Thoracic aorta (tissue), 2 donors: ENCODE data around the gene GALNT17. TPM values are rescaled to one million over a fixed set of nuclear protein-coding genes. Genes with fewer than 3 reads are reported as not detected.

ENCODE experiments used
- ATAC-seq: fragments of 150-250 bp; one replicate; pipeline ENCODE4 v1.8.0; 2017; ENCODE audit warnings: low read depth; ENCODE audit not compliant: insufficient number of reproducible peaks, low FRiP score
- DNase-seq: peaks from one replicate; pipeline ENCODE4 v3.0.0-alpha.2; 2020; ENCODE audit warnings: low spot score
- H3K27ac ChIP-seq, 2 donors: fragments of 200-600 bp; sonication (generic); 1 replicate in 1 of 2; 2 replicates in 1 of 2; pipeline ENCODE4 v1.5.1; 2016; ENCODE audit warnings: mild to moderate bottlenecking in 2 of 2, moderate library complexity in 2 of 2
- H3K27me3 ChIP-seq: fragments of 200-600 bp; sonication (generic); replicated peaks from 2 replicates; pipeline ENCODE4 v1.6.0; 2016; ENCODE audit warnings: mild to moderate bottlenecking; ENCODE audit not compliant: insufficient read depth
- H3K36me3 ChIP-seq: fragments of 200-600 bp; sonication (generic); one replicate; pipeline ENCODE4 v1.5.1; 2016
- H3K4me1 ChIP-seq, 2 donors: fragments of 200-600 bp; sonication (generic); 1 replicate in 1 of 2; 2 replicates in 1 of 2; pipeline versions ENCODE4 v1.5.1 to v1.6.0; 2016; ENCODE audit warnings: low read depth in 2 of 2, mild to moderate bottlenecking in 1 of 2; ENCODE audit not compliant: control insufficient read depth in 1 of 2
- H3K4me3 ChIP-seq: fragments of 200-600 bp; sonication (generic); 2 replicates; pipeline ENCODE4 v1.5.1; 2016; ENCODE audit warnings: mild to moderate bottlenecking
- H3K9me3 ChIP-seq: fragments of 200-600 bp; sonication (generic); 2 replicates; pipeline ENCODE4 v1.5.1; 2016
- total RNA-seq, 2 donors: library from RNA; depleted of rRNA; stranded (reverse); fragments of >200 nt; gene quantifications; one replicate each; pipeline versions ENCODE4 v1.1.0 to v1.2.3, GENCODE V29; 2016
- TF ChIP-seq, protein P1 (sequence below): fragments of 200-600 bp; sonication (generic); IDR thresholded peaks from one replicate; pipeline ENCODE4 v1.5.1; 2019; ENCODE audit warnings: antibody characterized with exemption

Gene GALNT17
- total RNA-seq, 2 donors from 2014 or later, result 17.6 to 20.8 TPM

DNA sequence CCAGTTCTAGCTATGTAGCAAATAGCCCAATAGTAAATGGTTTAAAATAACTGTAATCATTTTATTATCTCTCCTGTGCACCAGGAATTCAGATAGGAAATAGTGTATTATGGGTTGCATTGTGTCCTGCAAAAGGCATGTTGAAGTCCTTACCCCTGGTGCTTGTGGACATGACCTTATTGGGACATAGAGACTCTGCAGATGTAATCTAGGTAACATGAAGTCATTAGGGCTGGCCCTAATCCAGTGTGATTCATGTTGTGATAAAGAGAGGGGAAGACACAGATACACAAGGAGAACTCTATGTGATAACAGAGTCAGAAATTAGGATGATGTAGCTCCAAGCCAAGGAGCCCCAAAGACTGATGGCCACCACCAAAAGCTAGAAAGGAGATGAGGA is 462.8 kb downstream of the GALNT17 start:
- ATAC-seq (no peak), DNase-seq (no peak)
- Histone ChIP-seq H3K4me3 (no peak overlapping the region), H3K4me1 (no peaks in the 10 kb centered on the region), H3K9me3 (no peaks in the 10 kb centered on the region), H3K27ac (no peak overlapping the region), H3K27me3 (no peaks in the 10 kb centered on the region), H3K36me3 (no peaks in the 10 kb centered on the region)
- TF ChIP-seq, protein P1, sequence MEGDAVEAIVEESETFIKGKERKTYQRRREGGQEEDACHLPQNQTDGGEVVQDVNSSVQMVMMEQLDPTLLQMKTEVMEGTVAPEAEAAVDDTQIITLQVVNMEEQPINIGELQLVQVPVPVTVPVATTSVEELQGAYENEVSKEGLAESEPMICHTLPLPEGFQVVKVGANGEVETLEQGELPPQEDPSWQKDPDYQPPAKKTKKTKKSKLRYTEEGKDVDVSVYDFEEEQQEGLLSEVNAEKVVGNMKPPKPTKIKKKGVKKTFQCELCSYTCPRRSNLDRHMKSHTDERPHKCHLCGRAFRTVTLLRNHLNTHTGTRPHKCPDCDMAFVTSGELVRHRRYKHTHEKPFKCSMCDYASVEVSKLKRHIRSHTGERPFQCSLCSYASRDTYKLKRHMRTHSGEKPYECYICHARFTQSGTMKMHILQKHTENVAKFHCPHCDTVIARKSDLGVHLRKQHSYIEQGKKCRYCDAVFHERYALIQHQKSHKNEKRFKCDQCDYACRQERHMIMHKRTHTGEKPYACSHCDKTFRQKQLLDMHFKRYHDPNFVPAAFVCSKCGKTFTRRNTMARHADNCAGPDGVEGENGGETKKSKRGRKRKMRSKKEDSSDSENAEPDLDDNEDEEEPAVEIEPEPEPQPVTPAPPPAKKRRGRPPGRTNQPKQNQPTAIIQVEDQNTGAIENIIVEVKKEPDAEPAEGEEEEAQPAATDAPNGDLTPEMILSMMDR, result no peak

DNA sequence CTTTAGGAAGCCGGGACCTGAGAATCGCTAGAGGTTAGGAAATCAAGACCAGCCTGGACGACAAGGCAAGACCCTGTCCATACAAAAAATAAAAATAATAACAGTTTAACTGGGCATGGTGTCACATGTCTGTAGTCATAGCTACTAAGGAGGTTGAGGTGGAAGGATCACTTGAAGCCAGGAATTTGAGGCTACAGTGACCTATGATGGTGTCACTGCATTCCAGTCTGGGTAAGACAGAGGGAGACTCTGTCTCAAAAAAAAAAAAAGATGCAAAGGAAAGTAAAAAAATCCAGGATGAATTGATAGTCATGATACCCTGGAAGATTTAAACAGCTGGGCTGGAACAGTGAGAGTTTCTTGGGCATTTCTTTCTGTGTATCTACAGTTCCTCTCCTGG is 463.2 kb downstream of the GALNT17 start:
- Histone ChIP-seq H3K9me3 (no peaks in the 10 kb centered on the region), H3K4me3 (no peak overlapping the region), H3K36me3 (no peaks in the 10 kb centered on the region), H3K27me3 (no peaks in the 10 kb centered on the region), H3K27ac (no peak overlapping the region), H3K4me1 (no peaks in the 10 kb centered on the region)
- no peak for ATAC-seq
- no peak for DNase-seq
- TF ChIP-seq, protein P1, result no peak

DNA sequence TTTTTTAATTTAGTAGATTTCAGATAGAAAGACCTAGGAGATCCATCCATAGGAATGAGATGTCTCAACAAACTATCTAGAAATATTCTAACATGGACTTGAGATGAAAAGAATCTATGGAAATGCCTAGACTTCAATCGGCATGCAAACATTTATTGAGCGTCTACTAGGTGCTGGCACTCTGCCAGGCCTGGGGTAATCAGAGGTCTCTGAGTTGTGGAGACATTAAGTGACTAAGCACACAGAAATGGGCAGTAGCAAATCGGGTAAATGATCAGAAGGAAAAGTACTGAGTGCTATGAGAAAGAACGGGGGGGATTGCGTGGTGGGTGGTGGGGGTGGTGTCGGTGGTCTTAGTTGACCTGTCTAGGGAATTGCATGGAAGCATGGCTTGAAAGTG is 466.6 kb downstream of the GALNT17 start:
- Histone ChIP-seq H3K27me3 (no peaks in the 10 kb centered on the region), H3K36me3 (no peaks in the 10 kb centered on the region), H3K4me3 (no peak overlapping the region), H3K9me3 (no peaks in the 10 kb centered on the region), H3K27ac (no peak overlapping the region), H3K4me1 (no peaks in the 10 kb centered on the region)
- no peak for DNase-seq
- no peak for ATAC-seq
- TF ChIP-seq, protein P1, result no peak

DNA sequence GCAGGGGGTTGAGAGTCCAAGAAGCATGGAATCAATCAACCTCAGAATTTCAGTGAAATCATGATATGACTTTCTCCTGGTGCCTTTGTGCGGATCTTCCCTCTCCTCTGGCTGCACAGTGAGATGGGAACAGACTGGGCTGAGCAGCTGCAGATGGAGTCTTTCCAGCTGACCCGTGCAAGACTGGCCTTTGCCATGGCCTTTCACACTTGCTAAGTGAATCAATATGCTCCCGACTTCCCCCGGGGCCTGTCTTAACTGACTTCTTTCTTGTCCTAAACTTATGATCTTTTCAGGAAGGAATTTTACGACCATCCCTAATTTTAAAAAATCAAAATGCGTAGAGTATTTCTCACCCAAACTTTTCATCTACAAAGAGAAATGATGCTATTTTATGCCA is 469.9 kb downstream of the GALNT17 start:
- Histone ChIP-seq H3K27me3 (no peaks in the 10 kb centered on the region), H3K4me1 (peaks cover 5 to 10% of the 10 kb centered on the region in 2 donors), H3K4me3 (no peak overlapping the region), H3K36me3 (no peaks in the 10 kb centered on the region), H3K27ac (no peak overlapping the region), H3K9me3 (no peaks in the 10 kb centered on the region)
- TF ChIP-seq, protein P1, result no peak
- DNase-seq (no peak), ATAC-seq (no peak)

DNA sequence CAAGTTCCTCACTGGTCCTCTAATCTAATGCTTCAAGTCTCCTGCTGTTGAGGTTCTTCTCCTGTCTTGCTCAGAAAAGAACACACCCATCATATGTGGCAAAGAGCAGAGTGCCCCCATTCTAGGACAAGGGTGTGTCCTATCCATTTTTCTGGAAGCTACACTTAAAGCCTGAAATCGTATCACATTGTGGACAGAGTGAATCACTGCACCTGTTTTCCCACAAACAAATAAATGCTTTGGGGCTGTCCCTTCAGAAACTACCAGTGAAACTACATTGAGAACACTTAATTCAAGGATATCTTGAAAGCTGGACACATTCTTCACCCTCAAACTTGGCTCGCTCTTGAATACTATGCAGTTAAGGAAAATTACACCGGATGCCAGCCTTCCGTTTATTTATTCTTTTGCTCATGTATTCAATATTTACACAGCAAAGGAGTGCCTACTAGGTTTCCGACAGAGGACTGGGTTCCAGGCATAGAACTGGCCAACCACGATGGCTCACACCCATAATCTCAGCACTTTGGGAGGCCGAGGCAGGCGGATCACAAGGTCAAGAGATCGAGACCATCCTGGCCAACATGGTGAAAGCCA is 473.0 kb downstream of the GALNT17 start:
- H3K36me3 ChIP-seq, result no peaks in the 10 kb centered on the region
- H3K4me1 ChIP-seq, result peaks cover 5 to 11% of the 10 kb centered on the region in 2 donors
- TF ChIP-seq, protein P1, result no peak
- H3K4me3 ChIP-seq, result no peak overlapping the region
- no peak for ATAC-seq
- DNase-seq, result no peak
- H3K27ac ChIP-seq, result peak overlapping the region in 1 of 2 donors; percentile 28
- no peaks in the 10 kb centered on the region for H3K27me3 ChIP-seq
- H3K9me3 ChIP-seq, result peaks cover 7% of the 10 kb centered on the region
